HCT116 (cell line): ENCODE results near the gene UBTF. TPM values are rescaled to one million over a fixed set of nuclear protein-coding genes. Genes with fewer than 3 reads are reported as not detected.

Source experiments
- ATAC-seq: fragments of 200-7000 bp; cut with Tn5 transposase; 2 replicates; pipeline ENCODE4 v1.9.1; 2020; ENCODE audit warnings: mild to moderate bottlenecking, moderate library complexity
- BruUV-seq: library from RNA; stranded (reverse); fragments of 400-500 nt; replicated peaks from 2 replicates; lab custom pipeline; 2021; lab: Mats Ljungman, UMichigan
- CTCF ChIA-PET: fragments of 300-600 bp; sonication (Branson Sonifier 250); formaldehyde crosslinking; loops from one replicate; lab custom pipeline; 2021; ENCODE audit warnings: antibody characterized with exemption; lab: Charles Lee
- POLR2A ChIA-PET: fragments of 300-600, 350-600 bp; sonication (Branson Sonifier 250); formaldehyde crosslinking; loops from one replicate; lab custom pipeline; 2021; ENCODE audit warnings: antibody characterized with exemption; lab: Charles Lee
- RAD21 ChIA-PET, 2 experiments: fragments of 300-600 bp; sonication (Branson Sonifier 250); formaldehyde crosslinking; loops; one replicate each; lab custom pipeline; 2023; ENCODE audit warnings: low total read pairs in 2 of 2; ENCODE audit not compliant: uncharacterized antibody in 2 of 2, unreplicated experiment in 2 of 2, low non-redundant PET in 1 of 2; lab: Charles Lee
- DNase-seq: peaks from one replicate; pipeline ENCODE4 v3.0.0-alpha.2; 2010; ENCODE audit warnings: low read depth, low spot score
- H2AFZ ChIP-seq: fragments of 200-600 bp; shearing (Covaris generic), sonication (generic); 2 replicates; pipeline ENCODE4 v1.6.1; 2017; ENCODE audit warnings: low read depth, mixed run types, mixed read lengths, antibody characterized with exemption, low read length; ENCODE audit not compliant: poor library complexity, severe bottlenecking
- H3K27ac ChIP-seq: 2 replicates; pipeline ENCODE4 v1.5.1; 2012; ENCODE audit warnings: low read depth, low read length
- H3K27me3 ChIP-seq: fragments of 200-600 bp; sonication (generic); 2 replicates; pipeline ENCODE4 v1.6.1; 2016; ENCODE audit warnings: mixed run types, low read length, mixed read lengths; ENCODE audit not compliant: insufficient read depth
- H3K36me3 ChIP-seq, 2 experiments: fragments of 200-500 bp in 1 of 2; fragments of 200-600 bp in 1 of 2; sonication (Bioruptor generic) in 1 of 2; sonication (generic) in 1 of 2; 2 replicates each; pipeline versions ENCODE4 v1.5.1 to v1.6.1; 2014 to 2016; ENCODE audit warnings: low read length in 2 of 2, inconsistent platforms in 1 of 2, mixed read lengths in 1 of 2, mixed run types in 1 of 2; ENCODE audit not compliant: insufficient read depth in 2 of 2, control insufficient read depth in 1 of 2
- H3K4me1 ChIP-seq, 2 experiments: fragments of 200-600 bp in 1 of 2; sonication (generic) in 1 of 2; 2 replicates each; pipeline versions ENCODE4 v1.5.1 to v1.6.1; 2012 to 2017; ENCODE audit warnings: low read length in 2 of 2, inconsistent platforms in 1 of 2, mild to moderate bottlenecking in 1 of 2, mixed read lengths in 1 of 2, mixed run types in 1 of 2, moderate library complexity in 1 of 2; ENCODE audit not compliant: insufficient read depth in 2 of 2, control insufficient read depth in 1 of 2
- H3K4me2 ChIP-seq: fragments of 200-600 bp; sonication (generic); 2 replicates; pipeline ENCODE4 v1.6.1; 2017; ENCODE audit warnings: mixed run types, low read length, mixed read lengths
- H3K4me3 ChIP-seq, 2 experiments: fragments of 200-600 bp in 1 of 2; sonication (generic) in 1 of 2; replicated peaks in 1 of 2; 2 replicates each; pipeline ENCODE4 v1.5.1; 2011 to 2016; ENCODE audit warnings: low read length in 2 of 2, control low read depth in 1 of 2, low read depth in 1 of 2, mild to moderate bottlenecking in 1 of 2, mixed read lengths in 1 of 2, mixed run types in 1 of 2
- H3K79me2 ChIP-seq: fragments of 200-600 bp; sonication (generic); 2 replicates; pipeline ENCODE4 v1.6.1; 2017; ENCODE audit warnings: mild to moderate bottlenecking, mixed run types, low read length, moderate library complexity, mixed read lengths; ENCODE audit not compliant: insufficient read depth
- H3K9ac ChIP-seq: fragments of 200-600 bp; sonication (generic); 2 replicates; pipeline ENCODE4 v1.6.1; 2016; ENCODE audit warnings: low read length, mixed read lengths
- H3K9me2 ChIP-seq: fragments of 200-600 bp; sonication (generic), shearing (Covaris generic); 2 replicates; pipeline ENCODE4 v1.6.1; 2017; ENCODE audit warnings: mixed run types, mild to moderate bottlenecking, moderate library complexity; ENCODE audit not compliant: insufficient read depth
- H3K9me3 ChIP-seq, 2 experiments: fragments of 200-500 bp in 1 of 2; fragments of 200-600 bp in 1 of 2; sonication (Bioruptor generic) in 1 of 2; sonication (generic) in 1 of 2; 2 replicates each; pipeline ENCODE4 v1.6.1; 2014 to 2017; ENCODE audit warnings: low read length in 2 of 2, mixed read lengths in 2 of 2, inconsistent platforms in 1 of 2, low read depth in 1 of 2, mild to moderate bottlenecking in 1 of 2, mixed run types in 1 of 2, moderate library complexity in 1 of 2; ENCODE audit not compliant: control insufficient read depth in 1 of 2, insufficient read depth in 1 of 2
- H4K20me1 ChIP-seq: fragments of 200-600 bp; sonication (generic), shearing (Covaris generic); 2 replicates; pipeline ENCODE4 v1.6.1; 2017; ENCODE audit warnings: mixed run types, mild to moderate bottlenecking, moderate library complexity; ENCODE audit not compliant: insufficient read depth
- CEBPB ChIP-seq: IDR thresholded peaks from 2 replicates; pipeline ENCODE4 v1.6.1; 2012; ENCODE audit warnings: low read depth
- CTCF ChIP-seq, 3 experiments: fragments of 200-600 bp in 1 of 3; sonication (generic) in 1 of 3; IDR thresholded peaks in 2 of 3; conservative IDR thresholded peaks in 1 of 3; 2 replicates each; pipeline ENCODE4 v1.5.1; 2012 to 2017; ENCODE audit warnings: low read depth in 2 of 3, low read length in 2 of 3, antibody characterized with exemption in 1 of 3, borderline replicate concordance in 1 of 3, control low read depth in 1 of 3, mild to moderate bottlenecking in 1 of 3, mixed read lengths in 1 of 3, mixed run types in 1 of 3, moderate library complexity in 1 of 3; ENCODE audit not compliant: insufficient read depth in 1 of 3
- EGR1 ChIP-seq: IDR thresholded peaks from 2 replicates; pipeline ENCODE4 v1.6.1; 2012; ENCODE audit warnings: low read depth
- ELF1 ChIP-seq: IDR thresholded peaks from 2 replicates; pipeline ENCODE4 v1.6.1; 2012; ENCODE audit warnings: low read depth, borderline replicate concordance
- EZH2 ChIP-seq: fragments of 200-600 bp; sonication (generic); IDR thresholded peaks from 2 replicates; pipeline ENCODE4 v1.6.1; 2017; ENCODE audit warnings: antibody characterized with exemption, mixed run types
- EZH2phosphoT487 ChIP-seq: fragments of 200-600 bp; IDR thresholded peaks from 2 replicates; pipeline ENCODE4 v1.6.1; 2018; ENCODE audit warnings: antibody characterized with exemption, borderline replicate concordance
- FOSL1 ChIP-seq: IDR thresholded peaks from 2 replicates; pipeline ENCODE4 v1.6.1; 2012; ENCODE audit warnings: low read depth
- JUND ChIP-seq: IDR thresholded peaks from 2 replicates; pipeline ENCODE4 v1.6.1; 2012
- POLR2A ChIP-seq: IDR thresholded peaks from 2 replicates; pipeline ENCODE4 v1.7.0; 2011; ENCODE audit warnings: borderline replicate concordance; ENCODE audit not compliant: insufficient read depth, insufficient read length; ENCODE audit errors: extremely low read depth
- POLR2AphosphoS5 ChIP-seq: IDR thresholded peaks from 2 replicates; pipeline ENCODE4 v1.6.1; 2011; ENCODE audit warnings: mild to moderate bottlenecking, low read depth, low read length, moderate library complexity
- RAD21 ChIP-seq: IDR thresholded peaks from 2 replicates; pipeline ENCODE4 v1.6.1; 2012; ENCODE audit warnings: low read depth, mild to moderate bottlenecking
- SIN3A ChIP-seq: IDR thresholded peaks from 2 replicates; pipeline ENCODE4 v1.6.1; 2012; ENCODE audit warnings: low read depth
- SRF ChIP-seq: IDR thresholded peaks from 2 replicates; pipeline ENCODE4 v1.6.1; 2012; ENCODE audit warnings: low read depth
- TCF7L2 ChIP-seq: IDR thresholded peaks from 2 replicates; pipeline ENCODE4 v1.7.0; 2011; ENCODE audit warnings: borderline replicate concordance, inconsistent platforms; ENCODE audit not compliant: insufficient read depth, insufficient read length; ENCODE audit errors: extremely low read depth
- YY1 ChIP-seq: IDR thresholded peaks from 2 replicates; pipeline ENCODE4 v1.6.1; 2011; ENCODE audit warnings: low read length, low read depth, moderate library complexity, mild to moderate bottlenecking; ENCODE audit not compliant: insufficient replicate concordance; ENCODE audit errors: extremely low read depth
- ZBTB33 ChIP-seq: IDR thresholded peaks from 2 replicates; pipeline ENCODE4 v1.6.1; 2011; ENCODE audit warnings: mild to moderate bottlenecking, low read length, moderate library complexity; ENCODE audit not compliant: insufficient replicate concordance; ENCODE audit errors: extremely low read depth
- ZFX ChIP-seq: fragments of 450-650 bp; IDR thresholded peaks from 2 replicates; pipeline ENCODE4 v1.6.1; 2017
- intact Hi-C: fragments of 100-400 bp; cut with micrococcal nuclease; formaldehyde crosslinking; loops from 2 replicates; pipeline ENCODE4 v1.10.0; 2022
- total RNA-seq: library from RNA; stranded (reverse); gene quantifications from one replicate; pipeline ENCODE4 v1.2.1, GENCODE V29; 2021; ENCODE audit not compliant: unreplicated experiment
- TF ChIP-seq, protein P1 (sequence below): IDR thresholded peaks from 2 replicates; pipeline ENCODE4 v1.6.1; 2012
- TF ChIP-seq, protein P2 (sequence below): IDR thresholded peaks from 2 replicates; pipeline ENCODE4 v1.6.1; 2012

UBTF gene
- total RNA-seq, 1 experiment from 2014 or later: 84.3 TPM

DNA sequence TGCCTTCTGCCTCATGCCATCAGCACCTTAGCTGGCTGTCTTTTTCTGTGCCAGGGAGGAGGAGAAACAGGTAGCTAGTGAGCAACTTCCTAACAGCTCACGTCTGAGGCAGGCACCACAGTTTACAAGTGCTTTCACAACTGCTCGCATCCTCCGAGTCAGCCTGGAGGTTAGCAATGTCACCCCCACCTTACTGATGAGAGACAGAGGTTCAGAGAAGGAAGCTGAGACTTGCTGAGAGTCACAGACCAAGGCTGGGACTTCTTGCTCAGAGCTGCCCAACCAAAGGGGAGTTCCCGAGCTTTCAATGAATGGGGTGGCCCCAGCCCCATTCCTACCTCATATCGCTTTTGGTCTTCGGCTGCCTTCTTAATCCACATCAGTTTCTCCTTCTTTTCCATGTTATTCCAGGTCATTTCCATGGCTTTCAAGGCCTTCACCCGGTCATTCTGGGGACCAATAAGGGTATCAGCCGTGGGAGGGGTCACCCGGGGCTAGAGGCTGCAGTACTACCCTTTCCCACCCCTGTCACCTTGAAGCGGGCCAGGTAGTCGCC is 9.6 kb downstream of the UBTF start:
- ATAC-seq (no peak; the same call in 1 of the 2 replicates), DNase-seq (no peak)
- no peaks in the 10 kb centered on the region for H4K20me1 ChIP-seq
- H3K27me3 ChIP-seq: no peaks in the 10 kb centered on the region
- no peaks in the 10 kb centered on the region for H3K9me3 ChIP-seq
- H3K4me2 ChIP-seq: peak overlapping the region; percentile 70
- intact Hi-C loops: loop anchor here (2.0 to 10.0 kb wide), 2 partner anchors 117 to 315 kb away; no protein-coding TSS in a partner anchor
- peaks cover 13 to 44% of the 10 kb centered on the region in 2 experiments; a peak in 3 of 4 replicates for H3K36me3 ChIP-seq
- peaks cover 11% of the 10 kb centered on the region; the same call in 1 of the 2 replicates for H3K79me2 ChIP-seq
- H3K9me2 ChIP-seq: no peaks in the 10 kb centered on the region
- CTCF ChIA-PET: interaction anchor here (0.9 to 3.0 kb wide), 17 partner anchors 8 to 314 kb away, joined by 3 to 19 read pairs (median 7); partner anchors contain the start of genes FAM171A2, GRN, SLC25A39 and TMUB2
- H3K4me1 ChIP-seq: peaks cover 24 to 56% of the 10 kb centered on the region in 2 experiments
- BruUV-seq: TSS peak; percentile 22
- POLR2A ChIA-PET: interaction anchor here (0.9 to 1.7 kb wide), 2 partner anchors 115 to 136 kb away, joined by 3 to 5 read pairs; partner anchors contain the start of genes GRN and SLC25A39
- H3K9ac ChIP-seq: peak overlapping the region; percentile 39
- H2AFZ ChIP-seq: no peak overlapping the region
- RAD21 ChIA-PET: interaction anchor here in 1 of 2 experiments (1.2 kb wide), 1 partner anchor 117 kb away, joined by 4 read pairs; no protein-coding TSS in a partner anchor
- peak overlapping the region; percentile 42 for H3K27ac ChIP-seq
- 0 out of 4 replicates have a peak overlapping the region, but pooled peaks of 1 of the 2 experiments have one; percentile 2 for H3K4me3 ChIP-seq
- TF ChIP-seq FOSL1 (no peak), SIN3A (no peak), ELF1 (no peak), SRF (no peak), EGR1 (no peak), YY1 (no peak), POLR2AphosphoS5 (no peak), JUND (no peak), TCF7L2 (no peak), ZFX (no peak), EZH2phosphoT487 (no peak), POLR2A (no peak), RAD21 (no peak), CEBPB (no peak), EZH2 (no peak), CTCF (IDR thresholded peaks at IDR 0.05 in 2 of 3, conservative IDR thresholded peaks at IDR 0.05 in 1 of 3; ENCODE audit: borderline replicate concordance in 1 of 3, insufficient read depth in 1 of 3, low read depth in 2 of 3, low read length in 2 of 3) (no peak), ZBTB33 (no peak)
- TF ChIP-seq, protein P1, sequence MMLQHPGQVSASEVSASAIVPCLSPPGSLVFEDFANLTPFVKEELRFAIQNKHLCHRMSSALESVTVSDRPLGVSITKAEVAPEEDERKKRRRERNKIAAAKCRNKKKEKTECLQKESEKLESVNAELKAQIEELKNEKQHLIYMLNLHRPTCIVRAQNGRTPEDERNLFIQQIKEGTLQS: no peak
- TF ChIP-seq, protein P2, sequence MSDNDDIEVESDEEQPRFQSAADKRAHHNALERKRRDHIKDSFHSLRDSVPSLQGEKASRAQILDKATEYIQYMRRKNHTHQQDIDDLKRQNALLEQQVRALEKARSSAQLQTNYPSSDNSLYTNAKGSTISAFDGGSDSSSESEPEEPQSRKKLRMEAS: no peak
